GM13976 (cell line): ENCODE data around the gene LYPD5.
A peak's percentile ranks its signal among the peaks of the same experiment; 100 is the strongest.

Experiments used
- DNase-seq: peaks from one replicate; pipeline ENCODE4 v3.0.0; 2012; ENCODE audit warnings: low spot score
- CTCF ChIP-seq: IDR thresholded peaks from 2 replicates; pipeline ENCODE4 v1.5.1; 2012; ENCODE audit warnings: borderline replicate concordance, mild to moderate bottlenecking; ENCODE audit not compliant: insufficient read depth; ENCODE audit errors: extremely low read depth, missing control alignments, control extremely low read depth
- in situ Hi-C: fragments of 300-500 bp; cut with MboI; formaldehyde crosslinking; loops from one replicate; pipeline ENCODE4 v1.12.0; 2022; ENCODE audit warnings: low sequenced_read_pairs, mixed read lengths, inconsistent platforms; ENCODE audit not compliant: unreplicated experiment

LYPD5 gene

GRCh38 chr19:43814663-43815352 lies 12.6 kb upstream of the LYPD5 start:
- in situ Hi-C loops = no loop called here
- TF ChIP-seq CTCF = no peak
- DNase-seq = no peak

- TF ChIP-seq CTCF = no peak
- in situ Hi-C loops = no loop called here
- DNase-seq = no peak
Observed at GRCh38 chr19:43812688-43813087, 10.4 kb upstream of the LYPD5 start.

DNA sequence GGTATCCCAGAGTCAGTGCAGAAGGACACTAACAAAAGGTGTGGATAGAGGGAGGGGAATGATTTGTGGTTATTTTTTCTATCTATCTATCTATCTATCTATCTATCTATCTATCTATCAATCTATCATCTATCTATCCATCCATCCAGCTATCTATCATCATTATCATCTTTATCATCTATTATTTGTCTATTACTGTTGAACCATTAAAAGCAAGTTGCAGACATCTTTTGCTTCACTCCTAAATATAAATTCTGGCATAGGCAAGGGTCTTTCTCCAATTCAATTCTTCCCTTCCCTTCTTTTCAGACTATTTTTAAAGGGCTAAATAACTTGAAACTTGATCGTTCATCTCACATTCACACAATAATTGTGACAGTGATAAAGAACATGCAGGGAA lies 10.0 kb upstream of the LYPD5 start:
- TF ChIP-seq CTCF = no peak
- in situ Hi-C loops = no loop called here
- no peak for DNase-seq

- in situ Hi-C loops = no loop called here
- TF ChIP-seq CTCF = no peak
- DNase-seq = no peak
Observed at GRCh38 chr19:43811837-43812236, 9.6 kb upstream of the LYPD5 start.

DNA sequence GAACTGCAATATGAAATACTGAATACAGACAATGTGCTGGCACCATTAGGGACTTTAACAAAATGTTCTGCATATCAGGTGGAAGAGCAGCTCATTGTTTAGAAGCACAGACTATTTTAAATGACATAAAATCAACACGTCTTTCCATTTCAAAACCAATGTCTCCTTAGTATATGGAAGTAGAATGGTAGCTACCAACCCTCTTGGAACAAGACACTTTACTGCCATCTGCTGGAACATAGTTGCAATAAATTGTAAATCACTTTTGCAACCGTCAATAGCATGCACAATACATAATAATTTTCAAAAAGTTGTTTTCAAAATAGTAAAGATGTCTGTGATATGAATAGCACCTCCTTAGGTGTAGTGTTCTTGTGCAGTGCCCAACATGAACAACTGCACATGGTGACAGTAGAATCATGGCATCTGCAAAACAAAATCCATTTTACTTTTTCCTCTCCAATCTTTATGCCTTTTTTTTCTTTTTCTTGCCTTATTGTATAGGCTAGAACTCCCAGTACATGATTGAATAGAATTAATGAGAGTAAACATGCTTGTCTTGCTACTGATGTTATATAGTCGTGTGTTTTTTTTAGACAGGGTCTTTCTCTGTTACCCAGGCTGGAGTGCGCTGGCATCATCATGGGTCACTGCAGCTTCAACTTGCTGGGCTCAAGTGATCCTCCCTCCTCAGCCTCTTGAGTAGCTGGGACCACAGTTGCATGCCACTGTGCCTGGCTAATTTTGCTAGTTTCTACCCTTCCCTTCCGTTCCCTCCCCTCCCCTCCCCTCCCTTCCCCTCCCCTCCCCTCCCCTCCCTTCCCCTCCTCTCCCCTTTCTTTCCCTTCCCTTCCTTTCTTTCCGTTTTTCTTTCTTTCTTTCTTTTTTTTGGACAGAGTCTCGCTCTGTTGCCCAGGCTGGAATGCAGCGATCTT lies 7.8 kb upstream of the LYPD5 start:
- in situ Hi-C loops = loop anchor here (5.0 kb wide), 1 partner anchor 73 kb away; no protein-coding TSS in a partner anchor

DNA sequence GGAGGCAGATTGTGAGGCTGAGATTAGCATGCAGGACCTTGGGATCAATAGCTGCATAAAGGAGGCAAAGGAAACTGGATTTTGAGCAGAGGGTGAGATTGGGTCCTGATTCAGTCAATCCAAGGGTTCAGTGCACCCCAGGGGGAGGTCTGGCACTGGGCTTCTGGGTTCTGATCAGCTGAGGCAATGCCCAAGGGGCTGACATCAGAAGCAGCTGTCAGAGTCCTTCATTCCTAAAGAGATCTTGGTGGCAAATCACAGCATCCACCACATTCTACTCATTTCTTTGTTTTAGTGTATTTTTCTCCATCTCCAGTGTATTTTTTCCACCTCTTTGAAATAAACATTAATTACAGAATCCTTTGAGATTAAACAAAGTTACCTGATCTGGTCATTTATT lies 5.4 kb upstream of the LYPD5 start:
- in situ Hi-C loops = loop anchor here (5.0 kb wide), 1 partner anchor 70 kb away; no protein-coding TSS in a partner anchor
- TF ChIP-seq CTCF = no peak

More for the DNA sequence above, 7.8 kb upstream of the LYPD5 start:
- TF ChIP-seq CTCF = peak; percentile 52
- peak; percentile 58 for DNase-seq

More for the DNA sequence above, 5.4 kb upstream of the LYPD5 start:
- no peak for DNase-seq
